ENCODE results near the gene PKLR.

- TF ChIP-seq CTCF (IDR thresholded peaks at IDR 0.05) (peak; percentile 93 to 98 (median 96)), POLR2A (IDR thresholded peaks at IDR 0.05) (peak; percentile 39 to 40)
Observed at GRCh38 chr1:155322953-155323728, 21.9 kb upstream of the PKLR start.
